Measurements from ENCODE around the gene FCMR.

DNA sequence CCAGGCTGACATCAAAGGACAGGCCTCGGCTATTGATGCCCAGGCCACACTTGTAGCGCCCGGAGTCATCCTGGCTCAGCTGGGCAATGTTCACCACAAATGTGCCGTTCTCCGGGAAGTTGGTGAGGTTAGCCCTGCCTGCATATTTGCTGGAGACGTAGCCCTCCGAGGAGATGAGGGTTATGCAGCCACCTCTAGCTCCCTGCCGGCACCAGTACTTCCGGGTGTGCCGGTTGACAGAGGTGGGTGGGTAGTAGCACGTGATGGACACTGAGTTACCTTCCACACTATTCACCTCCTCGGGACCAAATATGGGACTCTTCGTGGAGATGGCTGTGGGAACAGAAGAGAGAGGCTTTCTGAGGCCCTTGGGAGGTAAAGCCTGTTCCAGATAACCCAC is 17.4 kb upstream of the FCMR start:
- no peak for TF ChIP-seq POLR2A (IDR thresholded peaks at IDR 0.05)
- TF ChIP-seq, protein P1, sequence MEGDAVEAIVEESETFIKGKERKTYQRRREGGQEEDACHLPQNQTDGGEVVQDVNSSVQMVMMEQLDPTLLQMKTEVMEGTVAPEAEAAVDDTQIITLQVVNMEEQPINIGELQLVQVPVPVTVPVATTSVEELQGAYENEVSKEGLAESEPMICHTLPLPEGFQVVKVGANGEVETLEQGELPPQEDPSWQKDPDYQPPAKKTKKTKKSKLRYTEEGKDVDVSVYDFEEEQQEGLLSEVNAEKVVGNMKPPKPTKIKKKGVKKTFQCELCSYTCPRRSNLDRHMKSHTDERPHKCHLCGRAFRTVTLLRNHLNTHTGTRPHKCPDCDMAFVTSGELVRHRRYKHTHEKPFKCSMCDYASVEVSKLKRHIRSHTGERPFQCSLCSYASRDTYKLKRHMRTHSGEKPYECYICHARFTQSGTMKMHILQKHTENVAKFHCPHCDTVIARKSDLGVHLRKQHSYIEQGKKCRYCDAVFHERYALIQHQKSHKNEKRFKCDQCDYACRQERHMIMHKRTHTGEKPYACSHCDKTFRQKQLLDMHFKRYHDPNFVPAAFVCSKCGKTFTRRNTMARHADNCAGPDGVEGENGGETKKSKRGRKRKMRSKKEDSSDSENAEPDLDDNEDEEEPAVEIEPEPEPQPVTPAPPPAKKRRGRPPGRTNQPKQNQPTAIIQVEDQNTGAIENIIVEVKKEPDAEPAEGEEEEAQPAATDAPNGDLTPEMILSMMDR (IDR thresholded peaks at IDR 0.05) = no peak
- no peak for TF ChIP-seq EP300 (IDR thresholded peaks at IDR 0.05)

Data from tibial nerve (tissue), 4 donors.